Fibroblast of pulmonary artery (primary cell): ENCODE measurements around the gene TTLL10.

Experiments
- DNase-seq: peaks from one replicate; pipeline ENCODE4 v3.0.0-alpha.2; 2010; ENCODE audit warnings: low read depth
- H3K4me3 ChIP-seq: replicated peaks from 2 replicates; pipeline ENCODE4 v1.5.1; 2011; ENCODE audit warnings: low read depth, mild to moderate bottlenecking, control low read depth, low read length, moderate library complexity
- CTCF ChIP-seq: IDR thresholded peaks from 2 replicates; pipeline ENCODE4 v1.5.1; 2011; ENCODE audit warnings: mild to moderate bottlenecking, control low read depth, low read length, inconsistent platforms; ENCODE audit errors: missing control alignments

Gene TTLL10

GRCh38 chr1:1199961-1200875 lies 26.5 kb downstream of the TTLL10 start:
- no peak for TF ChIP-seq CTCF
- no peak overlapping the region for H3K4me3 ChIP-seq
- DNase-seq: no peak

- DNase-seq: peak; percentile 63
- H3K4me3 ChIP-seq: peak overlapping the region; percentile 12
- no peak for TF ChIP-seq CTCF
These were observed 27.5 kb downstream of the TTLL10 start for GRCh38 chr1:1200876-1201810.

GRCh38 chr1:1202831-1203560 lies 29.3 kb downstream of the TTLL10 start:
- no peak overlapping the region for H3K4me3 ChIP-seq
- TF ChIP-seq CTCF: no peak
- no peak for DNase-seq

- TF ChIP-seq CTCF: no peak
- no peak for DNase-seq
- no peak overlapping the region for H3K4me3 ChIP-seq
These were observed 30.1 kb downstream of the TTLL10 start for GRCh38 chr1:1203561-1204424.

- no peak overlapping the region for H3K4me3 ChIP-seq
- TF ChIP-seq CTCF: no peak
- no peak for DNase-seq
These were observed 30.8 kb downstream of the TTLL10 start for GRCh38 chr1:1204425-1204920.
